Central memory CD4-positive, alpha-beta T cell (primary cell): ENCODE measurements around the gene CHST15.

ENCODE experiments used
- DNase-seq: peaks from one replicate; pipeline ENCODE4 v3.0.0; 2022

The CHST15 gene

GRCh38 chr10:124061030-124061429 lies 32.4 kb downstream of the CHST15 start:
- no peak for DNase-seq

GRCh38 chr10:124060148-124060720 lies 33.2 kb downstream of the CHST15 start:
- no peak for DNase-seq

DNA sequence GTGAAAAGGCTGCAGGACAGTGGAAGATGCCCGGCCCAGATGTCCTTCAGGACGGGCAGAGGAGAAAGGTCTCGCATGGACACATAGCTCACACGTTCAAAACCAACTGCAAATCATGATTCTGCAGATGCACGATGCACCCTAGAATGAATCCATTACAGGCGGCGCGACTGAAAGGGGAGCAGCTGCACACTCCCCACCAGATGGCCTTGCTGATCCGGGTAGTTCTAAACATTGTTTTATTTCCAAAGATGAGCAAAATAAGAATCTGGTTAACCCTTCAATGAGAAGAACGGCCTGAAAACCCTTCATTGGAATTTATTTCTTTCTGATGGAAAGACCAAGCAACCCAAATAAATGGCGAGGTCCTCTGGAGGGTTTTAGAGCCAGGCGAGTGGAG lies 33.8 kb downstream of the CHST15 start:
- DNase-seq: no peak

- DNase-seq: no peak
Measured at GRCh38 chr10:124058346-124059003, 34.9 kb downstream of the CHST15 start.

- no peak for DNase-seq
Measured at GRCh38 chr10:124057601-124058000, 35.8 kb downstream of the CHST15 start.

DNA sequence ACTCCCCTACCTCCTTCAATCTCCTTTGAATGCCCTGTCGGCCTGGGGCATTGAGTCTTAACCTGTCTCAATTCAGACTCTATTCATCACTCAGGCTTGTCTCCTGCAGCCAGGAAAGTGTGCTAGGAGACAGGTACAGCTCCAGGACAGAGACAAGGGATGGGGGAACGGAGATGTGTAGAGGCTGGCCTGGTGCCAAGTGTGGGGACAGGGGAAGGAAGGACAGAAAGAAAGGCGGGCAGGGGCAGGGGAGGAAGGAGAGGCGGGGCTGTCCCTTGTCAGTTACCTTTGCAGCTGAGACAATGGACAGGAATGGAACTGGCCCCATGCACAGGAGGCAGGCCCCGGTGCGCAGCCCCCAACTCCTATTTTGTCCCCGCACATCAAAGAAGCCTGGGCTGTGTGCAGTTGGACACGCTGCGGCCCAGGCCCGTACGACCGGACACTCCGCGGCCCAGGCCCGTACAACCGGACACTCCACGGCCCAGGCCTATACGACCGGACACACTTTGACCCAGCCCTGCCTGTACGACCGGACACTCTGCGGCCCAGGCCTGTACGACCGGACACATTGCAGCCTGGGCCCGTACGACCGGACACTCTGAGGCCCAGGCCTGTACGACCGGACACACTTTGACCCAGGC lies 36.9 kb downstream of the CHST15 start:
- no peak for DNase-seq

DNA sequence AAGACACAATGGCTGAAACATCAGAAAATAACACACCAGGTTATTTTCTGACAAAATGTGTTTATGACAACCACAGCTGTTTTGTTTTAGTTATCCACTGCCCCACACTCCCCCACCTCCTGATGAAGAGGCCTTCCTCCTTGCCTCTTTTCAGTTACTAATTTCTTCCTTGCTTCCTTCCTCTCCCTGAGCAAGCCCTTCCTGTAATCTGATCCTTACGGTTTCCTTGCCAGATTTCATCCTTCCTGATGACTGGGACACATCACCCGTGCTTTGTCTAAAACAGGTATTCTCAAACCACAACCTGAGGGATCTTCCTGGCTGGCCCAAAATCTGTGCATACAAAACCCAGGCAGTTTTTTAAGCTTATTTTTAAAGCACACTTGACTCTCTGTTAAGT lies 39.4 kb downstream of the CHST15 start:
- no peak for DNase-seq

- no peak for DNase-seq
Measured at GRCh38 chr10:124052561-124052960, 40.8 kb downstream of the CHST15 start.

DNA sequence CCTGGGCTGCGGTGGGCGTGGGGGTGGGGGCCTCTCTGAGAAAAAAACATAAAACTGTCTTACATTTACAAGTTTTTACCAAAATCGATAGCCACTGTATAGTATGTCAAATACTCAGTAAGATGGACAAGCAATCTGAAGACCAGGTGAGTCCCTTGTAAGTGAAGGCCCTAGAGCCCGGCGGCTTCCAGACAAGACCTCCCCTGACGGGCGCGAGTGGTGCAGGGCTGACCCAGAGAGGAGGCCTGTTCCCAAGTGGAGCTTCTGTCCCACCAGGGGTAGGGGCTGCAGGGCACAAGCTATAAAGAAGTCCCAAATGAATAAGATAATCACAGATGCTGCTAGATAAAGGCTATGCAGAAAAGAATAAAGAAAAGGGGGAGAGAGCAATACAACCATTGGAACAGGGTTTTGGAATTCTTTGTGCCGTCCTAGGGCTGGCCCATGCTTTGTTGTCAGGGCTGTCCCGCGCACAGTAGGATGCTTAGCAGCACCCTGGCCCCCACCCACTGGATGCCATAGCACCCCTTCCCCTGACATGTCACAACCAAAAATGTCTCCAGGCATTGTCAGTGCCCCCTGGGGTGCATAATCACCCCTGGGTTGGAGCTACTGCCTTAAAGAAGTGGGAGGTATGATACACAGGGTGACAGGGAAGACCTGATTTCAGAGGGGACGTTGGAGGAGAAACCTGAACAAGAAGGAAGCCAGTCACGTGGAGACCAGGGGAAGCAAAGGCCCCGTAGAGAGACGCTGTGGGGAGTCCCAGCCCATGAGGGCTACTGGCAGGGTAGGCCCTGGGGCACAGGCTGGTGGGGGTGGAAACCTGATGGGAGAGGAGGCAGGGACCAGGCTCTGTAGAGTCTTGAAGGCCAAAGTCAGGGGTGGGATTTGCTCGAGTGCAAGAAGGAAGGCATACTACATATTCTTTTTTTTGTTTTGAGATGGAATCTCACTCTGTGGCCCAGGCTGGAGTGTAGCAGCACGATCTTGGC lies 43.1 kb downstream of the CHST15 start:
- DNase-seq: no peak

- DNase-seq: no peak
Measured at GRCh38 chr10:124049484-124049883, 43.9 kb downstream of the CHST15 start.

GRCh38 chr10:124048371-124049290 lies 44.8 kb downstream of the CHST15 start:
- no peak for DNase-seq

- no peak for DNase-seq
Measured at GRCh38 chr10:124047427-124048152, 45.8 kb downstream of the CHST15 start.

- DNase-seq: no peak
Measured at GRCh38 chr10:124045801-124046355, 47.5 kb downstream of the CHST15 start.

DNA sequence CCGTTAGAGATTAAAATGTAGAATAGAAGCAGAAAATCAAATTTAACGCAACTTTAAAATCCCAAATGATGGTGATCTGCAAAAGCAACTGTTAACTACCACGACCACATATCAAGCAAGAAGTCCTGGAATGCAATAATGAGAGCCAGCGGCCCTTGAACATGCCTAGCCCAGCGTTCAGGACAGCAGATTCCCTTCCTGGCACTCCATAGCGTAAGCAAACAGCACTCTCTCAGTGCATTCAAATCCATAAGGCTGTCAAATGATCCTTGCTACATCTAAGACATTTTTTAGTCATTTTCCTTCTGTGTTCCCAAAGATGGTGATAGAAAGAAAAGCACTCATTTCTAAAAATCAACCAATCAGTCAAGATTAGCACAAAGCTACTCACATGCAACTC lies 48.1 kb downstream of the CHST15 start:
- no peak for DNase-seq

- DNase-seq: no peak
Measured at GRCh38 chr10:124044143-124044862, 49.1 kb downstream of the CHST15 start.

DNA sequence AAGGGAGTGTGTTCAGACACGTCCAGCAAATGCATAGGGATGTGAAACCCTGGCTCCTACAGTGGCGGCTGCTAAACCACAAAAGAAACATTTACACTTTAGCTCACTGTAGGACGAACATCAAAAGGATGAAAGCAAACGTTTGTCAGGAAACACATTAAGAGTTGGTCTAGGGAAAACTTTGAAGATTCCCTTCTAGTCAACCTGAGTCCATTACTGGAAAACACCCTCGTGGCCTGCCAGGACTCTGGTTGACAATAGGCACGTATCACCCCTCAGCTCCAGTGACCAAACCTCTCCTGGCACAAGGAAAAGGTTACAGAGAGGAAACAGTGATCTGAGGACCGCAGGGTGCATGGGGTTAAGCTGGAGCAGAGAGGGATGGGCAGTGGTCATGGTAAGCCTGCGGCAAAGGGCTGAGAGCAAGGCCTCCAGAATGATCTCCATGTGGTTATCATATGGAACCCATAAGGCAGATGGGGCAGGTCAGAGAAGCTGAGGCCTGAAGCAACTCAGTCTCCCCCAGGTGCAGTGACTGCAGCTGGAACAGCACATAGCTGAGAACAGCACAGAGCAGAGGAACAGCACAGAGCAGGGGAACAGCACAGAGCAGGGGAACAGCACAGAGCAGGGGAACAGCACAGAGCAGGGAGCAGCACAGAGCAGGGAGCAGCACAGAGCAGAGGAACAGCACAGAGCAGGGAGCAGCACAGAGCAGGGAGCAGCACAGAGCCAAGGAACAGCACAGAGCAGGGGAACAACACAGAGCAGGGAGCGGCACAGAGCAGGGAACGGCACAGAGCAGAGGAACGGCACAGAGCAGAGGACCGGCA lies 49.9 kb downstream of the CHST15 start:
- DNase-seq: no peak

GRCh38 chr10:124042656-124043309 lies 50.6 kb downstream of the CHST15 start:
- no peak for DNase-seq

DNA sequence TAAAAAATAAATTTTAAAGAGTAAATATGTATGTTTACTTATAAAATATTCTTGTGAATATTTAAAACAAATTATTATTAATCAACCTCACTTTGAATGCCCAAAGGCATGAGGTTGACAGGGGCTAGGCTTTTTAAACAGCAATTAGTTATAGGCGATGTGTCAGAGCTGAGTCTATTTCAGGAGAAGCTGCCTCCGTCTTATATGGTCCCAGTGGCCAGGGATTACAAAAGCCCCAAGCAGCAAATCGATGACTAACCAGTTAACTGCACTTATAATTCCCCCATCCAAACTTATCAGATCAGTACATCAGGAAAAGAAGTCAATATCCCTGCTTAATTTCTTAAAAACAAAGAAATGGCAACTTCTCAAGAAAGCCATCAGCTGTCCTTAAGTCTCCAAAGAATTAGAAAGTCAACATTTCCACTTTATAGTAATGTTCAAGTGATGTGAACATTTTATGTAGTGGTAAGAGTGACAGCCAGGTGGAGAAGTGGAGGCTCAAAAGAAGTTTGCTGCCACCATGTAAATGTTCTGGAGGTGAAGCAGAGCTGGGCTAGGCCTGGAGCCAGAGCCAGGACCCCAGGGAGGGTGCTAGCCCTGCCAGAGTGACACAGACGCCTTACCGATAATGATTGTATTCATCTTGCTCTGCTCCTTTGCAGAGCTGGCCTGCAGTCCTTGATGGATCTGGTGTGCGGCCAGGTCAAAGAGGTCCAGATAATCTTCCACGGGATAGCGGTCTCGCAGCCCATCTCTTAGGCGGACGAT lies 51.5 kb downstream of the CHST15 start:
- no peak for DNase-seq
